GM18870 (cell line): ENCODE results near the gene KIAA1328.
"Not testable (repeated sequence)": the region's sequence is repeated elsewhere in the genome, so short reads cannot be mapped to it uniquely, and the experiment has no call there.

Experiments
- ATAC-seq: cut with Tn5 transposase; IDR thresholded peaks from one replicate; pipeline ENCODE4 v1.9.1; 2021; ENCODE audit warnings: moderate library complexity; ENCODE audit not compliant: unreplicated experiment

Gene KIAA1328

GRCh38 chr18:36825526-36825925, 3.4 kb upstream of the KIAA1328 start:
- ATAC-seq: no peak

GRCh38 chr18:36826556-36826955, 2.4 kb upstream of the KIAA1328 start:
- no peak for ATAC-seq

DNA sequence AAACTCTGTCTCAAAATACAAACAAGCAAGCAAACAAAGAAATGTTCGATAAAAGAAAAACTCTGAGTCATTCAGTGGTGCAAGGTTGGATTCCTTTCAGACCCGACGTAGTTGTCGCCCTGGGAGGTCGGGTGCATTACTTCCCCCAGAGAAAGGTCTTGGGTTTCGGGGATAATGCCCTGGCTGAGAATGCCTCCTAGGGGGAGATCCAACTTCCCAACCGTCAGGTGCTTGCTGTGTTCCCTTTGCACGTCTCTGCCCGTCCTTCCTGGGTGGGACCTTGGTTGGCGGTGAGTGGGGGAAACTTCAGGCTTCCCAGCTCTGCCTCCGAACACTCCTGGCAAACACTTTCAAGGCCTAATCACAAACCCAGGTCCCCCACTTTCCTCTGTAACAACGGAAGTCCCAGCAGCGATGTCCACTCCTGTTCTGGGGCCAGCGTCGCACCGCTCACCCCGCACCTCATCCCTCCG, 734 bp upstream of the KIAA1328 start:
- ATAC-seq: no peak

DNA sequence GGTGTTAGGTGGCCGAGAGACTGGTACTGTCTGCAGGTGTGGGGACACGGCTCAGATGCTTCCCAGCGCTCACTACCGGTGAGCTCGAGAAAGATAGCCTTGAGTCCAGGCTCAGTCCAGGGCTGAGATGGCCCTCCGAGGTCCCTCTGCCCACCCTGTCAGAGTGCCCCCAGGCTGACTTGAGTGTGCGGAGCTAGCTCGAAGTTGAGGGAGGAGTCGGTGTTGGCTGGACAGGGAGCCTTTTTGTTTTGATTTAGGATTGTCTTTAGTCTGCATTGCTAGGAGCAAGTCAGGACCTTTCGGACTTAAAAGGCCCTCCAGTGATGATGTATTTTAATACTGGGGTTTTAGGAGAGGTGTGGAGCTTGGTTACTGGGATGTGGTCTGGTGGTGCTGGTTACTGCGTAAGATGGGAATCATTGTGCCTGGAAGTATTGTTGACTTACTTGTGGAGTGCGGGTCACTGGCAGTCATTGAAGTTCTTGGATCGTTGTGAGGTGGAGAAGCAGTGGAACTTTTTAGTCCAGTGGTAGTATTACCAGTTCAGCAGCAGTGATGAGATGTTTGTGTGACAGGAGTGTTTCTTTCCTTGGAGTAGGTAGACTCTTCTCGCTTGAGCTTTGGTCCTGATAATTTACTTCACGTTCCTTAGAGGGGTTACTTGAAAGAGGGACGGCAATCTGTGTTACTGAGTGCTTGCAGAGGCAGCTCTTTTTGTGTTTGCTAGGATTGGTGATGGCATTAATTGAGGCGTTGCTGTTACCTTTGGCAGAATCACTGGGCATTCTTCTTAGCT, 633 bp downstream of the KIAA1328 start:
- no peak for ATAC-seq

DNA sequence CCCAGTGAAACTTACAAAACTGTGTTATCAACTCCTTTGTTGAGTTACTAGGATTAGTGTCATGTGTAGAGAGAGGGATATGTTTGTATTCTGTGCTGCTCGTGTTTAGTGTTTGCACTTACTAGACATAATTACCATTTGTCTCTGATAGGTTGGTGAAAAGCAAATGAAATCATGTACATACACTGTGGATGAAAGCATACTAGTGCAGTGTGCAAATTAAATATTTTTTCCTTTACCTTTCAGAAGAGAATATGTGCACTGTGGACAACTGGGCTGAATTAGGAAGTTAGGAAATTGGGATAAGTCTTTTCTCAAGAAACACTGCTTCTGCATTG, 1.2 kb downstream of the KIAA1328 start:
- no peak for ATAC-seq

- ATAC-seq: no peak
These were observed 2.2 kb downstream of the KIAA1328 start for GRCh38 chr18:36831139-36831538.

DNA sequence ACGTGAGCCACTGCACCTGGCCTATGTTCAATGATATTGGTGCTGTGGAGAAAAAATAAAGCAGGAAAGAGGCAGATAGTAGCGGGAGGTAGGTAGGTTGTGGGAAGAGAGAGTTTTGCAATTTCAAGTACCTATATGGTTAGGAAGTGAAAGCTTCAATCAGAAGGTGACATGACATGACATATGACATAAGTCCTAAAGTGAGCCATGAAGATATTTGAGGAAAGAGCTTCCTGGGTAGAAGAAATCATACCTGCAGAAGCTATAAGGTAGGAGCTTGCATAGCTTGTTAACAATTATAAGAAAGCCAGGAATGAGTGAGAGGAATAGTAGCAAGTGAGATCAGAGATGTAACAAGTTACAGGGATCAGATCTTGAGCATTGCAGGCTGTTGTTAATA, 4.2 kb downstream of the KIAA1328 start:
- no peak for ATAC-seq

GRCh38 chr18:36835927-36836326, 7.0 kb downstream of the KIAA1328 start:
- ATAC-seq: no peak

DNA sequence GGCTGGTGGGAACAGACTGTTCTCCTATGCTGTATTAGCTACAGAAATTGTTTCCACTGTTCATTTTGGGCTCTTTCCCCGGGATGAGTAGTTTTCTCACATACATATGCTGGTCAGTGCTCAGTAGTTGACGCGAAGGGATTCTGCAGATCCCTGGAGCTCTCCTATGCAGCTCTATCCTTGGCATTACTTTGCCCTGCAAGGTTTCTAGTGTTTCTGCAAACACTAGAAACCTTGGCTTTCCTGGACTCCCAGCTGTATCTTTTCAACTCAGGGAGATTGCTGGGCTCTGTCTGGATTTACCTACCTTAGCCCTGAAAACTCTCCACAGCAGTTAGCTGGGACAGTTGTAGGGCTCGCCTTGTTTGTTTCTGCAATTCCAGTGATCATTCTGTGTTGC, 10.9 kb downstream of the KIAA1328 start:
- no peak for ATAC-seq

- ATAC-seq: no peak
These were observed 14.3 kb downstream of the KIAA1328 start for GRCh38 chr18:36843199-36843598.

- ATAC-seq: no peak
These were observed 14.9 kb downstream of the KIAA1328 start for GRCh38 chr18:36843784-36844183.

DNA sequence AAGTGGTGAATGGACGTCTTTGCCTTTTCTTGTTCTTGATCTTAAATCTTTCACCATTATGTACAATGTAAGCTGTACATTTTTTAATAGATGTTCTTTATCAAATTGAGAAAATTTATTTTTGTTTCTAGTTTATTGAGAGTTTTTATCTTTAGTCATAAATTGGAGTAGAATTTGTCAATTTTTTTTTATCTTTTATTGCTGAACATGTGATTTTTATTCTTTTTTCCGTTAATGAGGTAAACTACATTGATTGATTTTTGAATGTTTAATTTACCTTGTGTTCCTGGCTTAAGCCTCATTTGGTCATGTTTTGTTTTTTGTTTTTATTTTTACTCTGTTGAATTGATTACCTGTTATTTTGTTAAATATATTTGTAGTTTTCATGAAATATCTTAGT, 19.7 kb downstream of the KIAA1328 start:
- ATAC-seq: no peak

DNA sequence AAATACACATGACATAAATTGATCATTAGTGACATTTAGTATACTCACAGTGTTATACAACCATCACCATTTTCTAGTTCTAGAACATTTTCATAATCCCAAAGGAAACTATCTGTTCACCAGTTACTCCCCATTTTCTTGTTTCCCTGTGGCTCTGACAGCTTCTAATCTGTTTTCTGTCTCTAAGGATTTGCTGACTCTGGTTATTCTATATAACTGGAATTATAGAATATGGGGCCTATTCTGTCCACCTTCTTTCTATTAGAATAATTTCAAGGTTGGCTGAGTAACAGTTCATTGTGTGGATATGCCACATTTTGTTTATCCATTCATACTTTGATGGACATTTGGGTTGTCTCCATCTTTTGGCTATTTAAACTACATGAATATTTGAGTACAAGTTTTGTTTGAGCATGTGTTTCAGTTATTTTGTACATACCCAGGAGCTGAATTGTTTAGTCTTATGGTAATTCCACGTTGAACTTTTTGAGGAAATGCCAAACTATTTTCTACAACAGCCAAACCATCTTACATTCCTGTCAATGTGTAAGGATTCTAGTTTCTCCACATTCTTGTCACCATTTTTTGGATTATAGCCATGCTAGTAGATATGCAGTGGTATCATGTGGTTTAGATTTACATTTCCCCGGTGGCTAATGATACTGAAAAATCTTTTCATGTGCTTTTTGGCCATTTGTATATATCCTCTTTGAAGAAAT, 20.5 kb downstream of the KIAA1328 start:
- no peak for ATAC-seq

DNA sequence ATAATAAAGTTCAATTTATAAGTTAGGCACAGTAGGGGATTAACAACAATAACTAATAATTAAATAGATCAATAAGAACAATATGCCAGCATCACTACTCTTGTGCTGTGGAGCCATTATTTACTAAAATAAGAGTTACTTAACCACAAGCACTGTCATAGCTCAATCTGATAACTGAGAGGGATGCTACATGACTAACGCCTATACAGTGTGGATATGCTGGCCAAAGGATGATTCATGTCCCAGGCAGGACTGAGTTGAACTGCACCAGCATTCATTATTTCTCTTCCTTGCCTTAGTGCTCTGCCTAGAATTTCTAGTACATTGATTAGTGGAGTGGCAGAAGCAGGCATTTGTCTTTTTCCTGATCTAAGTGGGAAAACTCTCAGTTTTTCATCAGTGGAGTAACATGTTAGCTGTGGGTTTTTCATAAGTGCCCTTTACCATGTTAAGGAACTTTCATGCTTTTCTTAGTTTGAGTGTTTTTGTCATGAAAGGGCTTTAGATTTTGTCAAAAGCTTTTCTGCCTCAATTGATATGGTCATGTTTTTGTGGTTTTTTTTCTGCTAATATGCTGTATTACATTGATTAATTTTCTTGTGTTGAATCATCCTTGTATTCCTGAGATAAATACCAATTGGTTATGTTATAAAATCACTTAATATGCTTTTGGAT, 21.7 kb downstream of the KIAA1328 start:
- no peak for ATAC-seq

GRCh38 chr18:36851202-36851590, 22.3 kb downstream of the KIAA1328 start:
- no peak for ATAC-seq

- ATAC-seq: no peak
These were observed 27.9 kb downstream of the KIAA1328 start for GRCh38 chr18:36856815-36857214.

GRCh38 chr18:36862182-36862581, 33.3 kb downstream of the KIAA1328 start:
- ATAC-seq: no peak

- no peak for ATAC-seq
These were observed 38.1 kb downstream of the KIAA1328 start for GRCh38 chr18:36867056-36867455.

DNA sequence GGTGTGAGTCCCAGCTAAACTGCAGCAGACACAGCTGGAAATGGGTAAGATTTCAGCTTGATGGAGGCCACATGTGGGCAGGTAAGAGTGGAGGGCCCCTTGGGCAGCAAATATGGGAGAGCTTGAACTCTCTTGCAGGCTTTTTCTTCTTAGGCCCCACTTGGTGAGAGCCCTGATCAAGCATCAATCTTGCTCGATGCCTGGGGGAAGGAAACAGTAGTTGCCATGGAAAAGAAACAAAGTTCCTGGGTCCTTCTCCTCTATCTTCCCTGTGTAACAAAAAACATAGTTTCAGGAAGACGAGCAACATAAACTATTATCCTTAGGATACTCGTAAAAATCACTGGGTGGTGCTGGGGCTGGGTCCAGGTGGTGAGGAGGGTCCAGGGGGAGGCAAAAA, 42.9 kb downstream of the KIAA1328 start:
- no peak for ATAC-seq

DNA sequence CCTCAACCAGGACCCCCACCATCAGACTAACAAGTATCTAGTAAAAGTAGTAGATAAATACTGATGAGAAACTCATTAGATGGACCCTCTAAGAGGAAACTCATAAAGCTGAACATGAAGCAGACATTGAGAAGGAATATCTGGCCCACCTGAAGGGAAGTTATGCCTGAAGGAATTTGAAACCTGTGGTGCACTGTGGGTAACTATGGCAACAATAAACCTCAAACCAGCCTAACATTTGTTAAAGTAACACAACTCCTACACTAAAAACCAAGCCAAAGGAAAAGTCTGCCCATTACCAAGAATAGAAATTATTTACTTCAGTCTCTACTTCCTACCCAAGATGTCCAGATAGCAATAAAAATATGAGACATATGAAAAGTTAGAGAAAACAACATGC, 43.4 kb downstream of the KIAA1328 start:
- ATAC-seq: no peak

DNA sequence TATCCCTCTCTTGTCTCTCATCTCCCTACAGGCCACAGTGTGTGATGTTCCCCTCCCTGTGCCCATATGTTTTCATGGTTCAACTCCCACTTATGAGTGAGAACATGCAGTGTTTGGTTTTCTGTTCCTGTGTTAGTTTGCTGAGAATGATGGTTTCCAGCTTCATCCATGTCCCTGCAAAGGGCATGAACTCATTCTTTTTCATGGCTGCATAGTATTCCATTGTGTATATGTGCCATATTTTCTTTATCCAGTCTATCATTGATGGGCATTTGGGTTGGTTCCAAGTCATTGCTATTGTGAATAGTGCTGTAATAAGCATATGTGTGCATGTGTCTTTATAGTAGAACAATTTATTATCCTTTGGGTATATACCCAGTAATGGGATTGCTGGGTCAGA, 44.9 kb downstream of the KIAA1328 start:
- ATAC-seq: not testable (repeated sequence)

GRCh38 chr18:36879796-36880195, 50.9 kb downstream of the KIAA1328 start:
- ATAC-seq: not testable (repeated sequence)
